Measurements from ENCODE around the gene VTI1A. TPM values are rescaled to one million over a fixed set of nuclear protein-coding genes. Genes with fewer than 3 reads are reported as not detected.

The VTI1A gene
- total and polyA plus RNA-seq, 2 of the 13 experiments (the other 11 are each of a cell fraction or from before 2014, with no cell fraction given), result 11.7 to 32.7 TPM

DNA sequence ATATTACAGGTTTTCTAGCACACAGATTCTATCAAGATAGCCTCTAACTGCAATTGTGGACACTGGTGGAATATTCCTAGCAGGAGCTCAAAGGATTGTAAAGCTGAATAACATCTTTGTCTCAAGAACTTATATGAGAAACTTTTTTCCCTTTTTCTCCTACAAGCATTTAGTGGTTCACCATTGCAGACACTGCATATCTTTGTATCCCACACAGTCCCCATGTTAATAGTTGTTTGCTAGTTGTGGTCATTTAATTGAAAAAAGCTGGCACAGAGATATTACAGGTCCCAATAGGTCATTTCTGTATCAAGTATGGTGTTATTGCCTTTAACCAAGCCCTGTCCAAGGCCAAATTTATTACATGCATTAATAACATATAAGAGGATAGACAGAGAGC lies 276.9 kb downstream of the VTI1A start (continued):
- TF ChIP-seq ARID2 (CRISPR knock-in tag; IDR thresholded peaks at IDR 0.05; ENCODE audit: borderline replicate concordance) (no peak), ZEB1 (IDR thresholded peaks at IDR 0.05; ENCODE audit: insufficient replicate concordance, low read depth) (no peak), SCMH1 (CRISPR knock-in tag; IDR thresholded peaks at IDR 0.05; ENCODE audit: borderline replicate concordance) (no peak)

DNA sequence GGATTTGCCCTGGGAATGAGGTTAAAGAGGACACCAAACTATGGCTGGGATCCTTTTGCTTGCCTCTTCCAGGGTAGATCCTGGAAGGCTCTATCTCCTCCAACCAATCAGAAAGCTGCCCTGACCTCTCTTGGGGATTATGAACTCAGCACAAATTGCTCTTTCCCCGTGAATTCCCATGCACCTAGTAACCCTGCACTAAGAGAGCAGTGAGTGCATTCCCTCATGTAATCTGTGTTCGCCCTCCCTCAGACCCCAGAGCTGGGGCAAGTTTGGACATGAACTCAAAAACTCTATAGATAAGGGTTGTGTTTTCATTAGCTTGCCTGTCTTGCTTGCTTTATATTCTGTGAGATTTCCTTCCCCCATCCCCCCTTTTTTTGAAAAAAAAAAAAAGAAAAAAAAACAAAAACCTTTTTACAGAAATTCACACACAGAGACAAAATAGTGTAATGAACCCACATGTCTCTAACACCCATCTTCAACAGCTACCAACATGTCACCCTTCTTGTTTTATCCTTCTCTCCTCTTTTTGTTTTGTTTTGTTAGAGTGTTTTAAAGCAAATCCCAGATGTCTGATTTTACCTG lies 277.5 kb downstream of the VTI1A start:
- ATAC-seq, result no peak
- H3K79me2 ChIP-seq (ENCODE audit: insufficient read depth, low read length), result no peaks in the 10 kb centered on the region

More for the DNA sequence above, 277.5 kb downstream of the VTI1A start:
- Histone ChIP-seq H3K9ac (ENCODE audit: insufficient read depth, low read depth, low read length) (no peak overlapping the region), H3K4me2 (ENCODE audit: low read depth, low read length) (no peak overlapping the region), H3K27ac (ENCODE audit: extremely low read length, insufficient read depth, low read length) (peak overlapping the region; percentile 47), H3K9me3 (ENCODE audit: low read length) (no peaks in the 10 kb centered on the region), H2AFZ (ENCODE audit: low read length) (no peak overlapping the region), H3K4me1 (ENCODE audit: insufficient read depth, low read length) (peaks cover 73% of the 10 kb centered on the region), H4K20me1 (ENCODE audit: insufficient read depth, low read length) (no peaks in the 10 kb centered on the region), H3K36me3 (replicated peaks in 1 of 2; ENCODE audit: control insufficient read depth in 1 of 2, insufficient read depth in 2 of 2, low read length in 2 of 2) (no peaks in the 10 kb centered on the region), H3K4me3 (replicated peaks in 1 of 3; ENCODE audit: insufficient read depth in 1 of 3, low read depth in 2 of 3, low read length in 3 of 3) (no peak overlapping the region), H3K27me3 (ENCODE audit: control insufficient read depth in 1 of 2, insufficient read depth in 2 of 2, low read length in 2 of 2) (no peaks in the 10 kb centered on the region)
- in situ Hi-C loops (cut with HindIII; ENCODE audit: extremely low pct_ligation_motif_present, low pct_unique_long_range_greater_than_20kb), result no loop called here
- no TSS peak for BruUV-seq (replicated peaks)
- DNase-seq (ENCODE audit: low spot score) (peak; percentile 24), FAIRE-seq (no peak)
- ChIA-PET CTCF (ENCODE audit: low intra/inter-chr PET ratio, low total read pairs) (no interaction called here), POLR2A (interaction anchor here (0.7 to 2.6 kb wide), 4 partner anchors 15 to 226 kb away, joined by 3 to 9 read pairs (median 4); partner anchors contain the start of gene TCF7L2)
- peak; percentile 54 for TF ChIP-seq NFYB (CRISPR knock-in tag; IDR thresholded peaks at IDR 0.05)
- TF ChIP-seq ZSCAN21 (CRISPR knock-in tag; IDR thresholded peaks at IDR 0.05; ENCODE audit: borderline replicate concordance), result no peak
- TF ChIP-seq, protein P1, sequence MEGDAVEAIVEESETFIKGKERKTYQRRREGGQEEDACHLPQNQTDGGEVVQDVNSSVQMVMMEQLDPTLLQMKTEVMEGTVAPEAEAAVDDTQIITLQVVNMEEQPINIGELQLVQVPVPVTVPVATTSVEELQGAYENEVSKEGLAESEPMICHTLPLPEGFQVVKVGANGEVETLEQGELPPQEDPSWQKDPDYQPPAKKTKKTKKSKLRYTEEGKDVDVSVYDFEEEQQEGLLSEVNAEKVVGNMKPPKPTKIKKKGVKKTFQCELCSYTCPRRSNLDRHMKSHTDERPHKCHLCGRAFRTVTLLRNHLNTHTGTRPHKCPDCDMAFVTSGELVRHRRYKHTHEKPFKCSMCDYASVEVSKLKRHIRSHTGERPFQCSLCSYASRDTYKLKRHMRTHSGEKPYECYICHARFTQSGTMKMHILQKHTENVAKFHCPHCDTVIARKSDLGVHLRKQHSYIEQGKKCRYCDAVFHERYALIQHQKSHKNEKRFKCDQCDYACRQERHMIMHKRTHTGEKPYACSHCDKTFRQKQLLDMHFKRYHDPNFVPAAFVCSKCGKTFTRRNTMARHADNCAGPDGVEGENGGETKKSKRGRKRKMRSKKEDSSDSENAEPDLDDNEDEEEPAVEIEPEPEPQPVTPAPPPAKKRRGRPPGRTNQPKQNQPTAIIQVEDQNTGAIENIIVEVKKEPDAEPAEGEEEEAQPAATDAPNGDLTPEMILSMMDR (CRISPR knock-in tag; IDR thresholded peaks at IDR 0.05), result 0 out of 2 replicates have a peak, but pooled peaks have one; percentile 2
- TF ChIP-seq TP53 (CRISPR knock-in tag; conservative IDR thresholded peaks at IDR 0.05), result peak; percentile 90; the same call in 1 of the 2 replicates
- TF ChIP-seq POLR2AphosphoS5 (IDR thresholded peaks at IDR 0.05; ENCODE audit: low read depth, low read length), result no peak
- no peak for TF ChIP-seq DPF2 (CRISPR knock-in tag; IDR thresholded peaks at IDR 0.05; ENCODE audit: borderline replicate concordance, low read depth)
- peak; percentile 25; the same call in 1 of the 2 replicates for TF ChIP-seq ZMYM4 (CRISPR knock-in tag; IDR thresholded peaks at IDR 0.05)
- no peak for TF ChIP-seq ZNF143 (CRISPR knock-in tag; IDR thresholded peaks at IDR 0.05)
- 68% methylated on average over 2 of the region's 2 CpGs for WGBS (ENCODE audit: low lambda C conversion rate)
- intact Hi-C loops (cut with micrococcal nuclease; ENCODE audit: unreplicated experiment), result loop anchor here (5.0 kb wide), 1 partner anchor 88 kb away; no protein-coding TSS in a partner anchor

All from HepG2 (cell line).